Gastroesophageal sphincter (tissue), 4 donors: ENCODE measurements around the gene RFX2. TPM values are rescaled to one million over a fixed set of nuclear protein-coding genes. Genes with fewer than 3 reads are reported as not detected.

Source experiments
- ATAC-seq: fragments of 150-250 bp; one replicate; pipeline ENCODE4 v1.9.1; 2016; ENCODE audit warnings: mild to moderate bottlenecking, moderate library complexity
- H3K27ac ChIP-seq, 4 donors: fragments of 200-600 bp; sonication (generic) in 3 of 4; 1 replicate in 3 of 4; 2 replicates in 1 of 4; pipeline ENCODE4 v1.5.1; 2016 to 2019
- H3K27me3 ChIP-seq: fragments of 200-600 bp; sonication (generic); one replicate; pipeline ENCODE4 v1.5.1; 2019
- H3K36me3 ChIP-seq, 2 donors: fragments of 200-600 bp; sonication (generic); one replicate each; pipeline ENCODE4 v1.5.1; 2019; ENCODE audit warnings: control low read depth in 1 of 2
- H3K4me1 ChIP-seq, 3 donors: fragments of 200-600 bp; sonication (generic); 1 replicate in 2 of 3; 2 replicates in 1 of 3; pipeline ENCODE4 v1.5.1; 2016 to 2019; ENCODE audit warnings: control low read depth in 2 of 3
- H3K4me3 ChIP-seq, 2 donors: fragments of 200-600 bp; sonication (generic); one replicate each; pipeline ENCODE4 v1.5.1; 2019; ENCODE audit warnings: mild to moderate bottlenecking in 1 of 2, moderate library complexity in 1 of 2
- H3K9me3 ChIP-seq, 3 donors: fragments of 200-600 bp; sonication (generic); one replicate each; pipeline ENCODE4 v1.5.1; 2017 to 2019; ENCODE audit warnings: control low read depth in 2 of 3
- EP300 ChIP-seq: sonication (generic); formaldehyde crosslinking; IDR thresholded peaks from one replicate; pipeline ENCODE4 v1.6.1; 2017; ENCODE audit warnings: antibody characterized with exemption, mild to moderate bottlenecking
- POLR2A ChIP-seq, 2 donors: fragments of 450-650 bp; IDR thresholded peaks; one replicate each; pipeline ENCODE4 v1.6.1; 2017; ENCODE audit warnings: antibody characterized with exemption in 2 of 2, mild to moderate bottlenecking in 2 of 2, moderate library complexity in 1 of 2
- POLR2AphosphoS5 ChIP-seq: sonication (generic); formaldehyde crosslinking; IDR thresholded peaks from one replicate; pipeline ENCODE4 v1.6.1; 2017; ENCODE audit warnings: antibody characterized with exemption
- WGBS, 2 donors: methylation state at CpG; one replicate each; pipeline ENCODE4 v1.1.5; 2018; ENCODE audit warnings: low coverage in 1 of 2; 5-methylcytosine and 5-hydroxymethylcytosine counted together
- total RNA-seq, 4 donors: library from RNA; depleted of rRNA; stranded (reverse); fragments of >200 nt; gene quantifications; one replicate each; pipeline ENCODE4 v1.1.0, GENCODE V29; 2016
- TF ChIP-seq, protein P1 (sequence below), 4 experiments: fragments of 200-600 bp in 2 of 4; fragments of 450-650 bp in 2 of 4; sonication (generic) in 1 of 4; IDR thresholded peaks; one replicate each; pipeline ENCODE4 v1.5.1; 2017 to 2019; ENCODE audit warnings: antibody characterized with exemption in 4 of 4, mild to moderate bottlenecking in 2 of 4, moderate library complexity in 2 of 4

RFX2 gene
- total RNA-seq, 4 donors from 2014 or later, result 18.7 to 49.1 (median 37.6) TPM

DNA sequence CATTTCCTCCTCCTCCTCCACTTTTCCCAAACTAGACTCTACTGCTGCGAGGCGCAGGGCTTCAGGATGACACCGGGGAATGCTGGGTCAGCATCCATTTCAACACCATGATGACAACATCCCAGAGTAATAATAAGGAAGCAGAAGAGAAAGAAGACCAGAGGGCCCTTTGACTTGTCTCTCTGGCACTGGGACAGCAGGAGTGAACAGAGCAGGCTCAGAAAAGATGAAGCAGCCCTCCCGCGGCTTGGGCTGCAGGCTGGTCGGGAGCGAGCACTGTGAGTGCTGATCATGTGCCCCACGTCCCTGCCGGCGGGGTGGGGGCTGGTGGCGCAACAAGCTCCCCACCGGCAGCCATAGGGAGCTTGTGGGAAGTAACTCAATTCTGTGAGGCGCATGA, 162.9 kb downstream of the RFX2 start:
- peaks cover 21 to 96% (median 76%) of the 10 kb centered on the region in 3 donors for H3K4me1 ChIP-seq
- WGBS, 2 donors, result 28 to 33% methylated on average over 5 to 9 of the region's 13 CpGs
- no peaks in the 10 kb centered on the region for H3K36me3 ChIP-seq
- H3K4me3 ChIP-seq, result peak overlapping the region in 1 of 2 donors; percentile 7
- TF ChIP-seq POLR2AphosphoS5 (peak; percentile 60), POLR2A (IDR thresholded peaks at IDR 0.05) (no peak), EP300 (no peak)
- TF ChIP-seq, protein P1, sequence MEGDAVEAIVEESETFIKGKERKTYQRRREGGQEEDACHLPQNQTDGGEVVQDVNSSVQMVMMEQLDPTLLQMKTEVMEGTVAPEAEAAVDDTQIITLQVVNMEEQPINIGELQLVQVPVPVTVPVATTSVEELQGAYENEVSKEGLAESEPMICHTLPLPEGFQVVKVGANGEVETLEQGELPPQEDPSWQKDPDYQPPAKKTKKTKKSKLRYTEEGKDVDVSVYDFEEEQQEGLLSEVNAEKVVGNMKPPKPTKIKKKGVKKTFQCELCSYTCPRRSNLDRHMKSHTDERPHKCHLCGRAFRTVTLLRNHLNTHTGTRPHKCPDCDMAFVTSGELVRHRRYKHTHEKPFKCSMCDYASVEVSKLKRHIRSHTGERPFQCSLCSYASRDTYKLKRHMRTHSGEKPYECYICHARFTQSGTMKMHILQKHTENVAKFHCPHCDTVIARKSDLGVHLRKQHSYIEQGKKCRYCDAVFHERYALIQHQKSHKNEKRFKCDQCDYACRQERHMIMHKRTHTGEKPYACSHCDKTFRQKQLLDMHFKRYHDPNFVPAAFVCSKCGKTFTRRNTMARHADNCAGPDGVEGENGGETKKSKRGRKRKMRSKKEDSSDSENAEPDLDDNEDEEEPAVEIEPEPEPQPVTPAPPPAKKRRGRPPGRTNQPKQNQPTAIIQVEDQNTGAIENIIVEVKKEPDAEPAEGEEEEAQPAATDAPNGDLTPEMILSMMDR (IDR thresholded peaks at IDR 0.05), result no peak
- H3K27me3 ChIP-seq, result no peaks in the 10 kb centered on the region
- ATAC-seq, result peak; percentile 82
- H3K9me3 ChIP-seq, result no peaks in the 10 kb centered on the region
- H3K27ac ChIP-seq, result peak overlapping the region; percentile 80 to 88 (median 85)

DNA sequence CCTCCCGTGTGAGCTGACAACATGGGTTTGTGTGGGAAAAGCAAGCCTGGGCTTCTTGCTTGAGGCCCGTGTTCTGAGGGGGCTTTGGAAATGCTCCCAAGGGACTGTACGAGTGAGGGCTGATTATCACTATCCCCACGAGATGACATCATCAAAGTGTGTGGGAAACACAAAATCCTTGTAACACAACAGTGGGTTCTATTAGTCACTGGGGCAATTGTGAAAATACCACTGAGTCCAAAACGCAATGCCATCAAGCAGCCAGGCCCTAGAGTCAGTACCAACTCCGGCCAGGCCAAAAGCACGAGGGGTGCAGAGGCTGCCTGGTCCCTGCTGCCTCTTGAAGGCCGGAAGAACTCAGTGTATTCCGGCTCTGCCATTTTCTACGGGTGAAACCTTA, 166.7 kb downstream of the RFX2 start:
- peak overlapping the region in 3 of 4 donors; percentile 66 to 79 (median 67) for H3K27ac ChIP-seq
- H3K27me3 ChIP-seq, result no peaks in the 10 kb centered on the region
- H3K4me3 ChIP-seq, result no peak overlapping the region
- 29 to 61% methylated on average over 4 to 6 of the region's 10 CpGs for WGBS, 2 donors
- H3K36me3 ChIP-seq, result peaks cover 0 to 32% of the 10 kb centered on the region in 2 donors
- no peak for TF ChIP-seq POLR2A (IDR thresholded peaks at IDR 0.05)
- TF ChIP-seq, protein P1 (IDR thresholded peaks at IDR 0.05), result no peak
- TF ChIP-seq EP300, result no peak
- TF ChIP-seq POLR2AphosphoS5, result peak; percentile 28
- no peak for ATAC-seq
- no peaks in the 10 kb centered on the region for H3K9me3 ChIP-seq
- H3K4me1 ChIP-seq, result peaks cover 0 to 83% (median 46%) of the 10 kb centered on the region in 3 donors

Other genes starting within 250 kb of the RFX2 start
- gene FUT5, start 240.0 kb downstream of the RFX2 start, total RNA-seq, result not detected
- gene NDUFA11, start 206.7 kb downstream of the RFX2 start, total RNA-seq, result 100 to 1,000 TPM; 244 to 299 (median 265) TPM
- 1 to 10 TPM; 5.0 to 9.3 (median 8.0) TPM for gene VMAC, start 205.6 kb downstream of the RFX2 start, total RNA-seq
- gene CAPS, start 196.2 kb downstream of the RFX2 start, total RNA-seq, result 10 to 100 TPM in 3 of 4 donors, 1 to 10 TPM in 1; 10.0 to 19.6 (median 15.2) TPM
- 100 to 1,000 TPM in 2 of 4 donors, 10 to 100 TPM in 2; 87.0 to 125 (median 104) TPM for gene RANBP3, start 132.4 kb downstream of the RFX2 start, total RNA-seq
- 1 to 10 TPM in 2 of 4 donors, under 1 TPM in 1, not detected in 1; 0.47 to 2.0 (median 1.6) TPM for gene ACSBG2, start 25.2 kb upstream of the RFX2 start, total RNA-seq
- gene MLLT1, start 169.5 kb upstream of the RFX2 start, total RNA-seq, result 10 to 100 TPM; 21.4 to 42.5 (median 23.8) TPM
- not detected for gene ACER1, start 223.1 kb upstream of the RFX2 start, total RNA-seq